ENCODE results near the gene PRAME.
"Not testable (repeated sequence)": the region's sequence is repeated elsewhere in the genome, so short reads cannot be mapped to it uniquely, and the experiment has no call there.

DNA sequence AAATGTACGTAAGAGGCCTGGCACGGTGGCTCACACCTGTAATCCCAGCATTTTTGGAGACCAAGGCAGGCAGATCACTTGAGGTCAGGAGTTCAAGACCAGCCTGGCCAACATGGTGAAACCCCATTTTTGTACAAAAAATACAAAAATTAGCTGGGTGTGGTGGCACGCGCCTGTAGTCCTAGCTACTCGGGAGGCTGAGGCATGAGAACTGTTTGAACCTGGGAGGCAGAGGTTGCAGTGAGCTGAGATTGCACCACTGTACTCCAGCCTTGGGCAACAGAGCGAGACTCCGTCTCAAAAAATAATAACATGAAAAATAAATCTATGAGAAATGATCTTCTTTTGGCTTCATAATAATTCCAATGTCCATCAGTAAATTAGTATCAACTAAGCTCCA lies 48.2 kb downstream of the PRAME start:
- TF ChIP-seq EZH2phosphoT487 (IDR thresholded peaks at IDR 0.05; ENCODE audit: low read length); CTCF (IDR thresholded peaks at IDR 0.05; ENCODE audit: low read length); EZH2 (optimal IDR thresholded peaks at IDR 0.05; ENCODE audit: low read depth, low read length): not testable (repeated sequence)
